Measurements from ENCODE around the gene C19orf73.

DNA sequence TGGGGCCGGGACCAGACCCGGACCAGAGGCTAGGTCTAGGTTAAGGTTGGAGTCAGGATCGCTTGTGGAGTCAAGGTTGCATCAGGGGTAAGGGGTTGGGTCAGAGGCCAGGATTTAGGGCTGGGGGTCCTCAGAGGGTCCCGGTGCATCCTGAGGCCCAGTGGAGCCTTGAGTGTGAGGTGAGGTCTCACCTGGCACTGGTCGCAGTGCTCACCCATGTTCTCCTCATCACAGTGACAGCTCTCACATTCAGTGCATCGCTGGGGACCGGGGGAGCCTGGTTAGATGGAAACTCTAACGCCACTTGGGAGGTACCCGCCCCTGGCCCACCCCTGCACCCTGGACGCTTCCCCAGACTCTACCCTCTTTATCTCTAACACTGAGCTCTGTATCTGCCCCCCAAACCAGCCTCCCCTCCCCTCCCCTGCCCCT, 33.2 kb upstream of the C19orf73 start:
- no peak for TF ChIP-seq POLR2A (IDR thresholded peaks at IDR 0.05; ENCODE audit: low read depth, low read length)
- no peak for TF ChIP-seq TAF1 (IDR thresholded peaks at IDR 0.05; ENCODE audit: borderline replicate concordance, low read depth, low read length)
- no peak for TF ChIP-seq POLR2AphosphoS5 (IDR thresholded peaks at IDR 0.05; ENCODE audit: low read depth, low read length)

Measured in GM12892 (cell line).